Measurements from ENCODE around the gene CFAP119.

CFAP119 gene

DNA sequence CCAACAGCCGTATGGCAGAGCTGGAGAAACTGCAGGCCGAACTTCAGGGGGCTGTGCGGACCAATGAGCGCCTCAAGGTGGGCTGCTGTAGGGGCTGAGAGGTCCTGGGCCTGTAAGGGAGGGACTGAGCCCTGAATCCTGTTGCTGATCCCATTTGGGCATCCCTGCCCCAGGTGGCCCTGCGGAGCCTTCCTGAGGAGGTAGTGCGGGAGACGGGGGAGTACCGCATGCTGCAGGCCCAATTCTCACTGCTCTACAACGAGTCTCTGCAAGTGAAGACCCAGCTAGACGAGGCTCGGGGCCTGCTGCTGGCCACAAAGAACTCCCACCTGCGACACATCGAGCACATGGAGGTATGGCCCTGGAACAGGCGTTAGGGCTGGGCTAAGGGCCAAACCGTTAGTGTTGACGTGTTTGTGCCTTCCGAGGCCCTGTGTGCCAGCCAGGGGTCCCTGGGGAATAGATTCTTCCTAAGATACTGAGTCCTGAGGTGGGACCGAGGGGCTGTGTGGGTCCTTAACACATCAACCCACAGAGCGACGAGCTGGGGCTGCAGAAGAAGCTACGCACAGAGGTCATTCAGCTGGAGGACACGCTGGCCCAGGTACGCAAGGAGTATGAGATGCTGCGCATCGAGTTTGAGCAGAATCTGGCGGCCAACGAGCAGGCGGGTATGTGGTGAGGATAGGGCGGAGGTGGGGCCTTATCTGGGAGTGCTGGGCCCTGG lies 4.5 kb upstream of the CFAP119 start:
- TF ChIP-seq, protein P1, sequence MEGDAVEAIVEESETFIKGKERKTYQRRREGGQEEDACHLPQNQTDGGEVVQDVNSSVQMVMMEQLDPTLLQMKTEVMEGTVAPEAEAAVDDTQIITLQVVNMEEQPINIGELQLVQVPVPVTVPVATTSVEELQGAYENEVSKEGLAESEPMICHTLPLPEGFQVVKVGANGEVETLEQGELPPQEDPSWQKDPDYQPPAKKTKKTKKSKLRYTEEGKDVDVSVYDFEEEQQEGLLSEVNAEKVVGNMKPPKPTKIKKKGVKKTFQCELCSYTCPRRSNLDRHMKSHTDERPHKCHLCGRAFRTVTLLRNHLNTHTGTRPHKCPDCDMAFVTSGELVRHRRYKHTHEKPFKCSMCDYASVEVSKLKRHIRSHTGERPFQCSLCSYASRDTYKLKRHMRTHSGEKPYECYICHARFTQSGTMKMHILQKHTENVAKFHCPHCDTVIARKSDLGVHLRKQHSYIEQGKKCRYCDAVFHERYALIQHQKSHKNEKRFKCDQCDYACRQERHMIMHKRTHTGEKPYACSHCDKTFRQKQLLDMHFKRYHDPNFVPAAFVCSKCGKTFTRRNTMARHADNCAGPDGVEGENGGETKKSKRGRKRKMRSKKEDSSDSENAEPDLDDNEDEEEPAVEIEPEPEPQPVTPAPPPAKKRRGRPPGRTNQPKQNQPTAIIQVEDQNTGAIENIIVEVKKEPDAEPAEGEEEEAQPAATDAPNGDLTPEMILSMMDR (conservative IDR thresholded peaks at IDR 0.05; ENCODE audit: control insufficient read depth, insufficient read depth, low read depth, low read length) = no peak
- H3K4me3 ChIP-seq (ENCODE audit: control insufficient read depth, low read depth, low read length) = no peak overlapping the region
- DNase-seq (ENCODE audit: low read depth) = no peak

DNA sequence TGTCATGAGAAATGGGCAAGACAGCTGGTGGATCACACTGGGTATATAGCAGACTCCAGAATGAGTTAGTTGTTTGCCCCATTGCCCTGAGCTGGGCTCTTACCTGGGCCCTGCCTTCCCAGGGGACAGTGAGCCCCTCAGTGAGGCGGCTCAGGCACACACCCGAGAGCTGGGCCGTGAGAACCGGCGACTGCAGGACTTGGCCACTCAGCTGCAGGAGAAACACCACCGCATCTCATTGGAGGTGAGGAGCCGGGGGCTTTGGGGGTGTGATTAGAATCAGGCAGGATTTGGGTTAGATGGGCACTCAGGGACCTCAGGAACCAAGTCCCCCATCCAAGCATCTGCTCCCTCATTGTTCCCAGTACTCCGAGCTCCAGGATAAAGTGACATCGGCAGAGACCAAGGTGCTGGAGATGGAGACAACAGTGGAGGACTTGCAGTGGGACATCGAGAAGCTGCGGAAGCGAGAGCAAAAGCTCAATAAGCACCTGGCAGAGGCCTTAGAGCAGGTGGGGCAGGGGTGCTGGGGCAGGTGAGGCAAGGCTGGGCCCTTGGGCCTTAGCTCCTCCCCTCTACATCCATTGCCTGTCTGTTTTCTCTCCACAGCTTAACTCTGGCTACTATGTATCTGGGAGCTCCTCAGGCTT lies 3.1 kb upstream of the CFAP119 start:
- no peak overlapping the region for H3K4me3 ChIP-seq (ENCODE audit: control insufficient read depth, low read depth, low read length)
- TF ChIP-seq, protein P1 (conservative IDR thresholded peaks at IDR 0.05; ENCODE audit: control insufficient read depth, insufficient read depth, low read depth, low read length) = no peak
- DNase-seq (ENCODE audit: low read depth) = no peak

GRCh38 chr16:30764086-30764485 lies 2.2 kb upstream of the CFAP119 start:
- no peak overlapping the region for H3K4me3 ChIP-seq (ENCODE audit: control insufficient read depth, low read depth, low read length)
- TF ChIP-seq, protein P1 (conservative IDR thresholded peaks at IDR 0.05; ENCODE audit: control insufficient read depth, insufficient read depth, low read depth, low read length) = no peak
- DNase-seq (ENCODE audit: low read depth) = no peak

DNA sequence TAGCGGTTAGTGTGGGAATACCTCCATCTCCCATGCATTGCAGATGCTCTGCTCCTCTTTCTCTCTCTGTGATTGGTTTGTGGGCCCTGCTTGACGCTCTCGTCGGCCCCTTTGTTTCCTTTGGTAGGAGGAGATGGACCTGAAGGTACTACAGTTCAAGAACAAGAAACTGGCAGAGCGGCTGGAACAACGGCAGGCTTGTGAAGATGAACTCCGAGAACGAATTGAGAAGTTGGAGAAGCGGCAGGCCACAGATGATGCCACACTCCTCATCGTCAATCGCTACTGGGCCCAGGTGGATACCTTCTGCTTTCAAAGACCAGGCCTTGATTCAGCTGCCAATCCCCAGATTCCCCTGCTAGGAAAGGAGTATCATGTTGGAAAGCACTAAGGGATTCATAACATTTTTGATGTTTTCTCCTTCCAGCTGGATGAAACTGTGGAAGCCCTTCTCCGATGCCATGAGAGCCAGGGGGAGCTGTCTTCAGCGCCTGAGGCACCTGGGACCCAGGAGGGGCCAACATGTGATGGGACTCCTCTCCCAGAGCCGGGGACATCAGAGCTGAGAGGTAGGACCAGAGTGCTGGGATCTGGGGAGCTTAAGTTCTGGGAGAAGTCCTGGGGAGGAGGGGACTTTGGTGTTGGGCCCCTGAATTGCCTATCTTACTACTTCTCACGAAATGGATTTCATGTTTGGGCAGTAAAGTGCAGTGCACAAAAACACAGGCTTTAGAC lies 1.3 kb upstream of the CFAP119 start:
- peak overlapping the region; percentile 92 for H3K4me3 ChIP-seq (ENCODE audit: control insufficient read depth, low read depth, low read length)
- no peak for DNase-seq (ENCODE audit: low read depth)
- TF ChIP-seq, protein P1 (conservative IDR thresholded peaks at IDR 0.05; ENCODE audit: control insufficient read depth, insufficient read depth, low read depth, low read length) = no peak

DNA sequence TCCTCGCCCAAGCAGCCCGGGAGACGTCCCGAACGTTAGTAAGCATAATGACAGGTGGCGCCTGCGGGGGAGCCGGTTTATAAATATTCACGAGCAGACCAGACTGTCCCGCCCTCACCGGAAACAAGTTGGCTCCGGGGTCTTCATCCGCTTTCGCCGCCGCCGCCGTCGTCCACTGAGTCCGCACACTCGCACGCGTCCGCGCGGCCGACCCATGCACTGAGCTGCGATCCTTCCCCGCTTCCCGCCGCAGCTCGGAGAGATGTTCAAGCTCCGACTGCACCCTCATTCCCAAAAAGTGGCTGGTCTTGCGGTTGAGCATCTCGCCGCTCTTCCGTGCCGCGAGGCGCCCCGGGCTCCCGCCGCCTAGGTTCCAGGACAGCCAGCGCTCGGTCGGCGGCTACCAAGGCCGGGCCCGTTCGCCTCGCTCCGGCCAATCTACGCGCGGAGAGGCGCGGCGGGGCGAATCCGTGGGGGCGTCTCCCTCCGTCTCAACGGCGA lies 385 bp downstream of the CFAP119 start:
- DNase-seq (ENCODE audit: low read depth) = no peak
- peak overlapping the region; percentile 92 for H3K4me3 ChIP-seq (ENCODE audit: control insufficient read depth, low read depth, low read length)
- TF ChIP-seq, protein P1 (conservative IDR thresholded peaks at IDR 0.05; ENCODE audit: control insufficient read depth, insufficient read depth, low read depth, low read length) = no peak

GRCh38 chr16:30760577-30761426 lies 1.1 kb downstream of the CFAP119 start:
- H3K4me3 ChIP-seq (ENCODE audit: control insufficient read depth, low read depth, low read length) = peak overlapping the region; percentile 92
- TF ChIP-seq, protein P1 (conservative IDR thresholded peaks at IDR 0.05; ENCODE audit: control insufficient read depth, insufficient read depth, low read depth, low read length) = no peak
- DNase-seq (ENCODE audit: low read depth) = peak; percentile 13
